GM21360 (cell line): Measurements from ENCODE around the gene PPP5C.
"Not testable (repeated sequence)": the region's sequence is repeated elsewhere in the genome, so short reads cannot be mapped to it uniquely, and the experiment has no call there.

ENCODE experiments used
- ATAC-seq: cut with Tn5 transposase; IDR thresholded peaks from one replicate; pipeline ENCODE4 v1.9.1; 2021; ENCODE audit warnings: mild to moderate bottlenecking, moderate library complexity; ENCODE audit not compliant: unreplicated experiment

Gene PPP5C

DNA sequence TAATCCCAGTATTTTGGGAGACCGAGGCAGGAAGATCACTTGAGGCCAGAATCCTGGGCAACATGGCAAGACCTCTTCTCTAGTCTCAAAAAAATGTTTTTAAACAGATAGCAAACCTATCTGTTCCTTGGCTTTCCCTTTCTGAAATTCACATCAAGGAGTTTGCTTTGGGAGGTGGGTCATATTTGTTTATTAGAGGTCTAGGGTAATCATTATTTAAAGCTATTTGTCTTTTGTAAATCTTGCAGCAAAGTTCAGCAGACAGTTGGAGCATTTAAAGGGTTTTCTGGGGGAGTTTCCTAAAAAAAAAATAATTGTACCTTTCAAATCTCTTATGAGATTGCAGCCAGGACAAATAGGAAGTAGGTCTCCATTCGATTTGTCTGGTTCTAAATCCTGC lies 17.5 kb downstream of the PPP5C start:
- ATAC-seq = no peak

DNA sequence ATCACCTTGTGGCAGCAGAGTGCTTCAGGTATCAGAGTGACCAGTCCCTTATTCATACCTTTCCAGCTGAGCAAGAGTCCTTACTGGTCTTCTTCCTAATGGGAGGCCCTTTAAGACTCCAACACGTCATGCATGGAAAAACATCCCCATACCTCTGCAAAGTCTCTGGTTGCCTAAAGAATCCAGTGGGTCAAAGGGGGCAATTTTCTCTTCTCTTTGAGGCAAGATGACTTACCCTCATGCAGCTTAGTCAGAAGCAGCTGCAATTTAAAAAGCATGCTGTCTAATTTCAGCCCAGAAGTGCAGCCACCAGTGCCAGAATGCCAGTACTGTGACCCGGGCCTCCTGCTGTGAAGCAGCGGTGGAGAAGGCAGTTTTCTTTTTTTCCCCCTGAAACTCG lies 18.7 kb downstream of the PPP5C start:
- no peak for ATAC-seq

DNA sequence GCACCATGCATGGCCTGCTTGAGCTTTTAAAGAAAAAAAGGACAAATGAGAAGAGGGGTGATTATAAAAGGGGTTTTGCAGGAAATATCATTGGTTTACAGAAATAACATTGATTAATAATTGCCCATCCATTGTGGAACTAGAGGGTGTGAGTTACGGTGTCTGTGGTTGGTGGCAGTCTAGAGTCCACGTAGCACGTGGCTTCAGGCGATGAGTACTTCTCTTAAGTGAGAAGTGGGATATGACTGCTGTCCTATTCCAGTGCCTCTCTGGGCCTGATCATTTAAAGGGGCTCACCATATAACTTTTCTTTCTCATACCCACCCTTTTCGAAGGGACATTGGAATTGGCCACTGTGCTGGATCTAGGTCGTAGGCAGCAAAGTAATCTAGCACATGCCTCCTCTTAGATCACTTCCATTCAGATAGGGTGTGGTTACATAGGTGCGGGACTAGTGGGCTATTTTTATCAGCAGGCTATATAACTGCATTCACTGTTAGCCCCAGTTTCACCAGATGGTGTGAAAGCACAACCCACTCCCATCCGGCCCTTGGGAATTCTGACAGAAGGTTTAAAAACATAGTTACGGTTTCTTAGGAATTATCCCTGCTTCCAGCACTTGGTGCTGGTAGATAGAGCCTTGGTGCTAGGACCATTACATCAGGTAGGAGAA lies 19.9 kb downstream of the PPP5C start:
- no peak for ATAC-seq

DNA sequence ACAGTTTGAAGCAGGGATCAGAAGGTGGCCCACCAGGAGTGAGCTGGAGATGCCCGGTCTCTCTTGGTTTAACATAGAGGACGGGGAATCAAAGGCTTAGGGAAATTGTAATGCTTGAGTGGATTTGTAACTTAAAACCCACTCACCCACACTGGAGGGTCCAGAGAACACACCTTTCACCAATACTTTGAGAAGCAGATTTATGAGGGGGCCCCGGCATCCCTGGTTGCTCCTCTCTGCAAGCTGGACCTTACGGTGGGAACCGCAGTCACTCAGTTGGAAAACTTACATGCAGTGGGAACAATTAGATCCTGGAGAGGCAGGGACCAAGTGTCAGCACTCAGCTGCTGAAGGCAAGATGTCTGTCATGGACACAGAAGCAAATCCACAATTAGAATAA lies 20.5 kb downstream of the PPP5C start:
- ATAC-seq = no peak

DNA sequence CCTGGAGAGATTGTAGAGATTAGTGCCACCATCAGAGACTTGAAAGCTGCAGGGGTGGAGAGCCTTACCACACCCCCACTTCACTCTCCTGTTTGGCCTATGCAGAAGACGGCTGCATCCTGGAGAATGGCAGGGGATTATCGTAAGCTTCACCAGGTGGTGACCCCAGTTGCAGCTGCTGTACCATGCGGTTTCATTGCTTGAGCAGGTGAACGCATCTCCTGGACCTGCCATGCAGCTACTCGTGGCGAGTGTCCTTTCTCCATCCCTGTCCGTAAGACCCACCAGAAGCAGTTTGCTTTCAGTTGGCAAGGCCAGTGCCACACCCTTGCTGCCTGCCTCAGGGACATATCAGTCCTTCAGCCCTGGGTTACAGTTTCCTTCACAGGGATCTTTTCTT lies 21.2 kb downstream of the PPP5C start:
- ATAC-seq = no peak

DNA sequence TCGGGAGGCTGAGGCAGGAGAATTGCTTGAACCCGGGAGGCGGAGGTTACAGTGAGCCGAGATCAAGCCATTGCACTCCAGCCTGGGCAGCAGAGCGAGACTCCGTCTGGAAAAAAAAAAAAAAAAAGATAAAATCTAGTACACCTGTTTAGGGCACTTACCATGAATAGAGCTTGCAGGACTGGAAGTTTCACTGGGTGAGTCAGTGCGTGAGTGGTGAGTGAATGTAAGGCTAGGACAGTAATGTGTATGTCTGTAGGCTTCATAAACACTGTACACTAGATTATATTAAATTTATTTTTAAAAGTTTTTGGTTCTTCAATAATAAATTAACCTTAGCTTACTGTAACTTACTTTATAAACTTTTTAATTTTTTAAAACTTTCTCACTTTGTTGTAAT lies 22.9 kb downstream of the PPP5C start:
- no peak for ATAC-seq

DNA sequence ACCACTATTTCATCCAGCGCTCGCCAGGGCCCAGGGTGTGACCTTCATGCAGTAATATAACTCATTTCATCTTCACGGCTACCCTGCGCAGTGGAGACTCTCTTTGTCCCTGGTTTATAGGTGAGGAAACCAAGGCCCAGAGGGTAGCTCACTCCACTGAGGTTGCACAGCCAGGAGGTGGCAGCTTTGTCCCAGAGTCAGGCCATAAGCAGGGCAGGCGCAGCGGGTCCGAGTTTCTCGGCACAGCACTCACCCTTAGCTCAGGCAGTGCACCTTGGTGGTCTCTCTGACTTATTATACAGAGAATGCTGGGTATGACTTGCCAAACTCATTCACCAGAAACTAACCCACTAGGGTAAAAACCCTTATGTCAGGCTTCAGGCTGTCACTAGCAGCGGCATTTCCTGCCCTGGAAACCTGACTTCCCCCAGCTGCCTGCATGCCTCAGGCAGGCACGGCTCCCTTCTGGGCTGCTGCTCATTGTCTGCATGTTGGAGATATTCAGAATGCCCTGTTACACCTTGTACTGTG lies 24.5 kb downstream of the PPP5C start:
- no peak for ATAC-seq

DNA sequence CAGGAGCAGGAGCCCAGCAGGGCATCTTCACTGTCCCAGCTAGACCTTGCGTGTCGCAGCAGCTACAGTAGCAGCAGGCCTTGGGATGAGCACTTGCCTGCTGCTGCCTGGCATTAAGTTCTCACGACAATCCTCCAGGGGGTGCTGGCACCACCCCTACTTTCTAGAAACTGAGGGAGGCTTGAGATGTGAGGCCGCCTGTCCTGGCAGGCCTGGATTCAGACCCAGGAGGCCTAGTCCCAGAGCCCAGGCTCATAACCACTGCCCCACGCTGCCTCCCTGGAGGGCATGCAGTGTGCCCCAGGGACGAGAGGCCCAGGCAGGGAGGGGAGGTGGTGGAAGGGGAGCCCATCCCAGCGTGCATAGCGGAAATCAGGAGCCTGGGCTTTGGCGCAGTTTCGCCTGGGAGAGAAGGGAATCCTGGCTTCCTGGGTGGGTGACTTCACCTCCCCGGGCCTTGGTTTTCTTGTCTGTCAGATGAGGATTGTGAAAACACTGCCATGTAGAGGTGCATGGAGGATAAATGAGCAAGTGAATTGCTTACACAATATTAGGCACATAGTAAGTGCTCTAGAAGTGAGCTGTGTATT lies 26.1 kb downstream of the PPP5C start:
- ATAC-seq = no peak

DNA sequence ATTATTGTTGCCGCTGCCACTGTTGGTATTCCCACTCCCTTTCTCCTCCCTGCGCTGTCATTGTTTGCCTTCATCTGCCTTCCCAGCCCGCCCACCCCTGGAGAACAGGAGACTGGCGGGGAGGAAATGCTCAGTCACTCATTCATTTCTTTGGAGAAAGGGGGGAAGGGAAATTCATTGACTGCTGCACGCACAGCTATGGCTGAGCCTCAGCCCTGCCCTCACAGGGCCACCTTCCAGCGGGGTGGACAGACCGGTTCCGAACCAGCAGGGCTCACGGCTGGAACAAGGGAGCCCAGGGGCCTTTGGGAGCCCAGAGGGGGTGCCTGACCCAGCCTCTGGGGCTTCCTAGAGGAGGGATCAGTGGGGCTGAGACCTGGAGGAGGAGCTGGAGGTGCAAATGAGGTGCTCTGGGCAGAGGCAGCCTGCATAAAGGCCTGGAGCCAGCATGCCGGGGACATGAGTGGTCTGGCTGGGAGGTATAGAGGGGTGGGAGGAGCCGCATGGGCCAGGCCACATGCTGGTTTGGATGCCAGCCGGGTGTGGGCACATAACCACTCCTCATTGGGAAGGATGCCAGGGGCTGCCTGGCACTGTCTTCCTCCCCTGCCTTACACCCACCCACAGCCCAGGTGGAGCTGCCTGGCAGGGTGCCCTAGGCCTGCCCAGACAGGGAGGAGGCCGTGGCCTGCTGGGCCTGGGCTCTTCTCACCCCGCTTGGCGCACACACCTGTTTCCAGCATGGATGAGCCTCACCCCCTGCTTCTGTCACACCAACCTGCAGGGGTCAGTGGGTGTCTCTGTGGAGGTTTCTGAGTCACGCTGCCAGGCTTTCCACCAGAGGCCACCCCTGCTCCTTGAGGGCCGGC lies 26.8 kb downstream of the PPP5C start:
- no peak for ATAC-seq

DNA sequence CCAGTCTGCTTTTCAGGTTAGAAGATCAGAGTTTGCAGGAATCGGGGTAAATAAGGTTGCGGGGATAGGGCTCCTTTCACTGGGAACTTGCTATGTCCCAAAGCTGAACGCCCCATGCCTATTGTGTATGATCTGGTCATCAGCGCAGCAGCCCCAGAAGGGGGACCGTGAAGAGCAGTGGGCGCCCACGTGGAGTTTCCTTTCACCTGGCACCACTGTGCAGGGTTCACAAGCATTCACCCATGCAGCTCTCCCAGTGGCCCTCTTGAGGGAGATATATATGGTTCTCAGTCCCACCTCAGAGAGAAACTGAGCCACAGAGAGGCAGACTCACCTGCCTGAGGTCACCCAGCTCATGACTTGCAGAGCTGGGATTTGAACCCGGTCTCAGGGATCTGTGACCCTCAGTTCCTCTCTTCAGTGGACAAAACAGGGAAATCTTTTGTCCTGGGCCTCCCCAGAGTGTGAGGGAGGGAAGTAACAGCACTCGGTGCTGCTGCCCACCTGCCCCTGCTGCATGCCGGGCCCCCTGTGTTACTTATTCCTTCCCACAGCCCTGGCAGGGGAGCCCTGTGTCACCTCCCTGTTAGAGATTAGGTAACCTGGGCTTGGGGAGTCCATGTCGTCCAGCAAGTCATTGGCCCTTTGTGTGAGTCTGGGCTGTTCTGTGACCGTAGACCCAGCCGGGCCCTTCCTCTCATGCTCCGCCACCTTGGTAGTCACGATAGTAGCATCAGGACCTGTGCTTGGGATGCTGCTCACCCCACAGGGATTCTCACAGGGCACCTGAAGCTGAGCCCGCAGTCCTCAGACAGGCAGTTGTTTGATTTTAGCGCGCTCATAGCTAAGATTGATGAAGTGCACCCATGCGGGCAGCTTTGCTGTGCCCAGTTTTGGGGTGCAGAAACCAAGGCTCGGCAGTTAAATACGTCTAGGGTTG lies 27.9 kb downstream of the PPP5C start:
- ATAC-seq = no peak

DNA sequence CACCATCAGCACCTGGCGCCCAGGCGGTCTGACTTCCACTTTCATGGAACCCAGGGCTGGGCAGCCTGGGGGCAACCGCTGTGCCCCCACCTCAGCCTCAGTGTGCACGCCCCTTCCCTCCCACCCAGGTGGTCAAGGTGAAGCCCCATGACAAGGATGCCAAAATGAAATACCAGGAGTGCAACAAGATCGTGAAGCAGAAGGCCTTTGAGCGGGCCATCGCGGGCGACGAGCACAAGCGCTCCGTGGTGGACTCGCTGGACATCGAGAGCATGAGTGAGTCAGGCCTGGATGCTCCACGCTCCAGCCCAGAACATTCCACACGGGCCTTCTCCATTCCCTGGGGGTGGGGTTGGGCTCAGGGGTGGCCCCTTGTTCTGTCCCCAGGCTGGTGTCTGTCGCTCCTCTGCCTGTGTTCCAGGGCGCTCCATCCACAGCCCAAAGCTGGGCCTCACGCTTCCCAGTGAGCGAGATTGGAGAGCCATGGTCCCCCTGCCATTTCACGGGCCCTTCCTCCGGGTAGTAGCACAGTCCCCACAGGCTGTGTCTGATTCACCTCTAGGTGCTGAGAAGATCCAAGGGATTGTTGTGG lies 28.7 kb downstream of the PPP5C start:
- not testable (repeated sequence) for ATAC-seq

DNA sequence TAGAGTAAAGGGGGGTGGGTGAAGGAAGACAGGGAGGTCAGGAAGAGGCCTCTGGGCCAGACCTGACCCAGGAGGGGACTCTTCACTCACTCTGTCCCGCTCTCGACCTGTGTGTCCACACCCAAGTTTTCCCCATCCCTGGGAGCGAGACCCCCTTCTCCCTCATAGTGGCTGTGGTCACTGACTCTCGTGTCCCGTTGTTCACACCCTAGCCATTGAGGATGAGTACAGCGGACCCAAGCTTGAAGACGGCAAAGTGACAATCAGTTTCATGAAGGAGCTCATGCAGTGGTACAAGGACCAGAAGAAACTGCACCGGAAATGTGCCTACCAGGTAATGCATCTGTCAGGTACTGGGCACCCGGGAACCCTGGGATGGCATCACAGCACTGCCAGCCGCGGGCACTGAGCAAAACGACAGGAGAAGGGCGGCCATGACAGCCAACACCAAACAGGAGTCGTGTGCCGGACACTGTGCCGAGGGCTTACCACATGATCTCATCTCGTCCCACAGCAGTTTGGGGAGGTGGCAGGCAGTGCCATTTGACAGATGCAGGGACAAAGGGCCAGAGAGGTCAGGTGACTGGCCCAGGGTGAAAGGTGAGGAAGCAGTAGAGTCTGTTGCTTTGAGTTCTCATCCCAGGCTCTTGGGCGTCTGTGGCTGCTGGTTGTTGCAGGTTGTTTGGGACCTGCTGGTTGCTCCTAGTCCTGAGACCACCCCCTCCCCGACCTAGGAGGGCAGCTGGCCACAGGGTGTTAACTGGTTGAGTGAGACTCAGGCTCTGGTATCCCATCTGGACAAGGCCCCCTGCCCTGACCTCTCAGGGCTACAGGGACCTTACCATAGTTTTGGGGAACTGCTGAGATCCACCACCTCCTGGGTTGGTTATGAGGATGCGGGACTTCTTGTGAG lies 29.6 kb downstream of the PPP5C start:
- ATAC-seq = no peak

DNA sequence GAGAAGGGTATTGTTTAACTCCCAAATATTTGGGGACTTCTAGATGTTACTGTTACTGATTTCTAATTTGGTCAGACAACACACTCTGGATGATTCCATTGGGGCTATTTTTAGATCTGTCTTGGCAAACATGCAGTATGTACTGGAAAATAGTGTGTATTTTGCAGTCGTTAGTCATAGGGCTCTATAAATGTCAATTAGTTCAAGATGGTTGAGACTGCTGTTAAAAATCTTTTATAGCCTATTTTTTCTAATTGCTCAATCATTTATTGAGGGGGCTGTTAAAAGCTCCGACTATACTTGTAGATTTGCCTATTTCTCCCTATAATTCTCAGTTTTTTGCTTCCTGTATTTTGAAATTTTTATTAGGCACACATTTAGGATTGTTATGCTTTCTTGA lies 31.4 kb downstream of the PPP5C start:
- no peak for ATAC-seq

DNA sequence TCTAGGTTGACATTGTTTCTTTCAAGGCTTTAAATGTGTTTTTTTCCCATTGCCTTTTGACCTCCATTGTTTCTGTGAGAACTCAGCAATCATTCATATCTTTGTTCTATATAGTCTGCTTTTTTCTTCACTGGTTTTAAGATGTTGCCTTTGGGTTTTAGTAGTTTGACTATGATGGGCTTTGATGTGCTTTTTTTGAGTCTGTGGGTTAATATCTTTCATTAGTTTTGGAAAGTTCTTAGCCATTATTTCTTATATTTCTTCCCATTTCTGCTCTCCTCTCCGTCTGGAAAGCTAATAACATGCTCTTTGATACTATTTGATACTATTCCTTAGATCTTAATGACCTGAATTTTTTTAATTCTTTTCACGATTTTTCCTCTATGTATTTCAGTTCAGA lies 33.8 kb downstream of the PPP5C start:
- no peak for ATAC-seq

DNA sequence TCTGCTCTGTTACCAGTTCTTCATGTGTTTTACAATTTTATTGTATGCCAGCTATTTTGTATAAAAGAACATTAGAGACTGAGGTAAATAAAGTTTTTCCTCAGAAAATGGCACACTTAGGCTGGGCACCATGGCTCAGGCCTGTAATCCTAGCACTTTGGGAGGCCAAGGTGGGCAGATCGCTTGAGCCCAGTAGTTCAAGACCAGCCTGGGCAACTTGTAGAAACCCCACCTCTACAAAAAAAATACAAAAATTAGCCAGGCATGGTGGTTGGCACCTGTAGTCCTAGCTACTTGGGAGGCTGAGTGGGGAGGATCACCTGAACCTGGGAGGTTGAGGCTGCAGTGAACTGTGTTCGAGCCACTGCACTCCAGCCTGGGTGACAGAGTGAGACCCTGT lies 34.5 kb downstream of the PPP5C start:
- ATAC-seq = no peak

DNA sequence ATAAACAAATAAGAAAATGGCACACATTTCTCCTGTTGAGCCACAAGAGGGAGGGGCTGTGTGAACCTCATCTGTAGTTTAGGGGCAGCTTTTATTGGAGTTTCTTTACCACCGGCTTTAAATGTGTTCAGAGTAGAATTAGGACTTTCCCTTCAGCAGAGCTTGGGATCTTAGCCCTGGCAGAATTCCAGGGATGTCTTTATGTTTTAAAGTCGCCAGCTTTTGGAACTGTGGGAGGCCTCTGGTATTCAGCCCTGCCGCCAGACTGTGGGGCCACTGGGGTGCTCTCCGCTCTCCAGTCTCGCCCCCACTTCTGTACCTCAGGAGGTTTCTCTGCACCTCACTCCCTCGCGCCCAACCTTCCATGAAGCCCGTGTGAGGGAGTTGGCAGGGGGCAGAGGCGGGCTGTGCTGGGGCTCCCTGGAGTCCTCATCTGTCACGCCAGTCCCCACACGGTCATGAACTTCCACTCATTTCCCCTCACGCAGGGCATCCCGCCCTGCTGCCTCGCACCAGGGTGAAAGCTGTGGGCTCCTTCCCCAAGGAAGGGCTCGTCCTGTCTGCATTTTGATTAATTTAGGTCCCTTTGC lies 35.0 kb downstream of the PPP5C start:
- no peak for ATAC-seq

DNA sequence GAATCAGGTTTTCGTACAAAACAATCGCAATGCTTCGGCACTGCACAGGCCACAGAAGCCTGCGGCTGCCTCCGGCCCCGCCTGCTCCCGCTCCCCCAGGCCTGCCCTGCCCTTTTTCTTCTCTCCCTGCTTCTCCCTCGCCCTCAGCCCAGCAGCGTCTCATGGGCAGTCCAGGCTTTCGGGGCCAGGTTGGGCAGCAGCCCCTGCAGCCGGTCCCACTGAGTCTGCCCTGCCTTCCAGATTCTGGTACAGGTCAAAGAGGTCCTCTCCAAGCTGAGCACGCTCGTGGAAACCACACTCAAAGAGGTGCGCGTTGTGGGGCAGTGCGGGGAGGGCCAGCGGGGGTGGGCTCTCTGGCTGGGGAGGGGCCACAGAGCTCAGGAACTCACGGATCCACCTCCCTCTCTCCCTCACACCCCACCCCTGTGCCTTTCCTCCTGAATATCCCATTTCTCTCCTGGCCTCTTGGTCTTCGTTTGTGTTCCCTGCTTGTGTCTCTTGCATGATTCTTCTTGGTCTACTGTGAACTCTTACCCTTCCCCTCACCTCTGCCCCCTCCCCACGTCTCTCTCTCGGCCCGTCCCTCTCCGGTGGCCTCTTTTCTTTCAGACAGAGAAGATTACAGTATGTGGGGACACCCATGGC lies 36.4 kb downstream of the PPP5C start:
- ATAC-seq = no peak

DNA sequence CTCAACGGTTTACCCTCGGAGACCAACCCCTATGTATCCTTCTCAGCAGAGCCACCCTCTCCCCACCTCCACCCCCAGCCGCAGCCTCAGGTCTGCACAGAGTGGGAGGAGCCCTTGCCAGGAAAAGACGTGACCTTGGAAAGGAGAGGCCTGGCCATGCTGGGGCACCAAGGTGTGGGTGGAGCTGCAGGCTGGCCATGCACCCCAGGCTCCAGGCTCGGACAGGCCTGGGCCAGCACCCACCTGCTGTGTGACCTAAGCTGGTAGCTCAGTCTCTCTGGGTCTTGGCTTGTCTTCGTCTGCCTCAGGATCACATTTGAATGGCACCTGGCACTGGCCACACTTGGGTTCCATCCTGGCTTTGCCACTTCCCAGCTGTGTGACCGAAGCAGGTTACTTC lies 37.0 kb downstream of the PPP5C start:
- ATAC-seq = no peak
